ENCODE measurements around the gene RANGRF.
A peak's percentile ranks its signal among the peaks of the same experiment; 100 is the strongest.

- peak in 1 of 3 experiments; percentile 27 for TF ChIP-seq CTCF (IDR thresholded peaks at IDR 0.05)
- TF ChIP-seq POLR2A (IDR thresholded peaks at IDR 0.05): no peak
These were observed 34.7 kb upstream of the RANGRF start for GRCh38 chr17:8253801-8254200.
